ENCODE data around the gene CBX4. TPM values are rescaled to one million over a fixed set of nuclear protein-coding genes. Genes with fewer than 3 reads are reported as not detected.
A peak's percentile ranks its signal among the peaks of the same experiment; 100 is the strongest.

CBX4 gene
- total RNA-seq (10 to 100 TPM; 21.6 to 38.2 (median 26.4) TPM), polyA plus RNA-seq (1 to 10 TPM; 9.4 to 9.8 TPM)
- long read RNA-seq, donor 1, transcript CBX4-201 (5 exons, 2,664 nt): major isoform, 18 of 49 reads
- long read RNA-seq, donor 1, partial matches to known transcripts: 30 of 49 reads
- long read RNA-seq, donor 1, other reads (novel, unspliced or antisense): 1 of 49 reads
- long read RNA-seq, donor 2, transcript CBX4-201 (5 exons, 2,664 nt): major isoform, 11 of 43 reads
- long read RNA-seq, donor 2, partial matches to known transcripts: 0 of 43 reads
- long read RNA-seq, donor 2, other reads (novel, unspliced or antisense): 32 of 43 reads
- long read RNA-seq, donor 3, partial matches to known transcripts: 4 of 56 reads
- long read RNA-seq, donor 3, other reads (novel, unspliced or antisense): 52 of 56 reads

- H3K4me3 ChIP-seq: peak within 1 kb of the TSS; percentile 53 to 99 (median 83)
- H3K27me3 ChIP-seq: peaks cover 20 to 51% (median 40%) of the 10 kb centered on the region in 7 donors
- peaks cover 38 to 76% (median 72%) of the 10 kb centered on the region in 9 donors for H3K4me1 ChIP-seq
- ATAC-seq: peak; percentile 73 to 88 (median 81)
- peaks cover 0 to 16% (median 9%) of the 10 kb centered on the region in 9 donors for H3K36me3 ChIP-seq
- no peaks in the 10 kb centered on the region for H3K9me3 ChIP-seq
- WGBS, 2 donors: 1% methylated on average over 77 to 95 of the region's 103 CpGs
- peak within 1 kb of the TSS; percentile 87 to 97 (median 92) for H3K27ac ChIP-seq
- intact Hi-C loops (cut with DNase I): loop anchor here (2.0 to 10.0 kb wide), 9 partner anchors 29 to 153 kb away; partner anchors contain the start of gene CBX8 (in 4 of the 10)
- peak; percentile 94 to 96 for DNase-seq
- peak; percentile 53 to 77 (median 70) for TF ChIP-seq CTCF (IDR thresholded peaks at IDR 0.05)
Observed at GRCh38 chr17:79839356-79840268, at the start of gene CBX4. CBX4 (minus strand) TSS chr17:79839440; CDS start chr17:79839251, 189 bp downstream.

- Histone ChIP-seq H3K4me1 (peaks cover 2 to 20% (median 18%) of the 10 kb centered on the region in 9 donors), H3K27ac (no peak overlapping the region), H3K36me3 (no peaks in the 10 kb centered on the region), H3K27me3 (peaks cover 0 to 69% (median 61%) of the 10 kb centered on the region in 7 donors), H3K4me3 (no peak overlapping the region), H3K9me3 (no peaks in the 10 kb centered on the region)
- WGBS, 2 donors: 85 to 88% methylated on average over 17 of the region's 17 CpGs
- intact Hi-C loops (cut with DNase I): no loop called here
- no peak for TF ChIP-seq CTCF (IDR thresholded peaks at IDR 0.05)
- ATAC-seq (no peak), DNase-seq (no peak)
Observed at GRCh38 chr17:79888009-79888540, 48.8 kb upstream of the CBX4 start.

GRCh38 chr17:79887451-79887991 lies 48.3 kb upstream of the CBX4 start:
- no peak for TF ChIP-seq CTCF (IDR thresholded peaks at IDR 0.05)
- H3K4me1 ChIP-seq: peaks cover 2 to 20% (median 18%) of the 10 kb centered on the region in 9 donors
- DNase-seq (no peak), ATAC-seq (no peak)
- no peaks in the 10 kb centered on the region for H3K36me3 ChIP-seq
- H3K9me3 ChIP-seq: no peaks in the 10 kb centered on the region
- intact Hi-C loops (cut with DNase I): no loop called here
- H3K4me3 ChIP-seq: no peak overlapping the region
- peaks cover 0 to 74% (median 62%) of the 10 kb centered on the region in 7 donors for H3K27me3 ChIP-seq
- no peak overlapping the region for H3K27ac ChIP-seq
- 58 to 63% methylated on average over 14 of the region's 14 CpGs for WGBS, 2 donors

GRCh38 chr17:79883202-79883601 lies 44.0 kb upstream of the CBX4 start:
- WGBS, 2 donors: 71 to 75% methylated on average over 7 of the region's 7 CpGs
- Histone ChIP-seq H3K9me3 (no peaks in the 10 kb centered on the region), H3K36me3 (no peaks in the 10 kb centered on the region), H3K27me3 (peaks cover 0 to 90% (median 52%) of the 10 kb centered on the region in 7 donors), H3K4me3 (no peak overlapping the region), H3K27ac (no peak overlapping the region), H3K4me1 (no peaks in the 10 kb centered on the region)
- DNase-seq (no peak), ATAC-seq (no peak)
- intact Hi-C loops (cut with DNase I): no loop called here
- TF ChIP-seq CTCF (IDR thresholded peaks at IDR 0.05): no peak
